ENCODE data around the gene PIP5K1B. TPM values are rescaled to one million over a fixed set of nuclear protein-coding genes. Genes with fewer than 3 reads are reported as not detected.

Gene PIP5K1B
- total RNA-seq, 1 experiment from 2014 or later: 0.20 TPM

DNA sequence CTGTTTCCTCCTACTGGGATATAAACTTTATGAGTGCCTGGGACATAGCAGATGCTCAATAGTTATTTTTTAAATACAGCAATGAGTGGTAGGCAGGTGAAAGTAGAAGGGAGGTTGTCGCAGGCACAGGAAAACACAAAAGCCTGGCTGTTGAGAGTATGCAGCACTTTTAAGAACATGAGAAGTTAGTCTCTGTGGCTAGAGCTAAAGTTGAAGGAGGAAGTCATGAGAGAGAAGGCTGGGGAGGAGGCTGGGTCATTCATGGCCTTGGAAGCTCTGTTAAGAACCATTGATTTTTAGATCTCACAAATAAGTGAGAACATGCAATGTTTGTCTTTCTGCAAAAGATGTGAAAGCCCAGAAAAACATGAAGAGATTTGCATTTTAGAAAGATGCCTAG lies 182.2 kb downstream of the PIP5K1B start:
- H3K4me2 ChIP-seq (ENCODE audit: low read length): no peak overlapping the region
- H3K4me1 ChIP-seq (ENCODE audit: control insufficient read depth in 1 of 2, insufficient read depth in 2 of 2, low read length in 2 of 2): no peaks in the 10 kb centered on the region
- intact Hi-C loops (cut with micrococcal nuclease): no loop called here
- ChIA-PET CTCF (no interaction called here), POLR2A (no interaction called here), RAD21 (ENCODE audit: low non-redundant PET in 1 of 2, low total read pairs in 2 of 2, uncharacterized antibody in 2 of 2, unreplicated experiment in 2 of 2) (no interaction called here)
- H4K20me1 ChIP-seq (ENCODE audit: insufficient read depth): no peaks in the 10 kb centered on the region
- H3K4me3 ChIP-seq (replicated peaks in 1 of 2; ENCODE audit: low read depth in 1 of 2, low read length in 2 of 2): no peak overlapping the region
- H3K9me2 ChIP-seq (ENCODE audit: insufficient read depth): no peaks in the 10 kb centered on the region
- H3K79me2 ChIP-seq (ENCODE audit: insufficient read depth, low read length): no peaks in the 10 kb centered on the region
- H3K27me3 ChIP-seq (ENCODE audit: insufficient read depth, low read length): peaks cover 37% of the 10 kb centered on the region
- DNase-seq (ENCODE audit: low read depth, low spot score): no peak
- H3K9ac ChIP-seq (ENCODE audit: low read length): no peak overlapping the region
- H3K9me3 ChIP-seq (ENCODE audit: control insufficient read depth in 1 of 2, insufficient read depth in 1 of 2, low read depth in 1 of 2, low read length in 2 of 2): no peaks in the 10 kb centered on the region
- no peak for TF ChIP-seq FOSL1 (IDR thresholded peaks at IDR 0.05; ENCODE audit: low read depth)
- TF ChIP-seq ELF1 (IDR thresholded peaks at IDR 0.05; ENCODE audit: borderline replicate concordance, low read depth): no peak
- TF ChIP-seq JUND (IDR thresholded peaks at IDR 0.05): no peak
- TF ChIP-seq EGR1 (IDR thresholded peaks at IDR 0.05; ENCODE audit: low read depth): no peak
- no peak for TF ChIP-seq CBX3 (IDR thresholded peaks at IDR 0.05; ENCODE audit: low read depth)
- no peak for TF ChIP-seq CEBPB (IDR thresholded peaks at IDR 0.05; ENCODE audit: low read depth)
- TF ChIP-seq, protein P1, sequence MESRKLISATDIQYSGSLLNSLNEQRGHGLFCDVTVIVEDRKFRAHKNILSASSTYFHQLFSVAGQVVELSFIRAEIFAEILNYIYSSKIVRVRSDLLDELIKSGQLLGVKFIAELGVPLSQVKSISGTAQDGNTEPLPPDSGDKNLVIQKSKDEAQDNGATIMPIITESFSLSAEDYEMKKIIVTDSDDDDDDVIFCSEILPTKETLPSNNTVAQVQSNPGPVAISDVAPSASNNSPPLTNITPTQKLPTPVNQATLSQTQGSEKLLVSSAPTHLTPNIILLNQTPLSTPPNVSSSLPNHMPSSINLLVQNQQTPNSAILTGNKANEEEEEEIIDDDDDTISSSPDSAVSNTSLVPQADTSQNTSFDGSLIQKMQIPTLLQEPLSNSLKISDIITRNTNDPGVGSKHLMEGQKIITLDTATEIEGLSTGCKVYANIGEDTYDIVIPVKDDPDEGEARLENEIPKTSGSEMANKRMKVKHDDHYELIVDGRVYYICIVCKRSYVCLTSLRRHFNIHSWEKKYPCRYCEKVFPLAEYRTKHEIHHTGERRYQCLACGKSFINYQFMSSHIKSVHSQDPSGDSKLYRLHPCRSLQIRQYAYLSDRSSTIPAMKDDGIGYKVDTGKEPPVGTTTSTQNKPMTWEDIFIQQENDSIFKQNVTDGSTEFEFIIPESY (IDR thresholded peaks at IDR 0.05; ENCODE audit: extremely low read depth, insufficient replicate concordance, low read length): no peak
- TF ChIP-seq, protein P2, sequence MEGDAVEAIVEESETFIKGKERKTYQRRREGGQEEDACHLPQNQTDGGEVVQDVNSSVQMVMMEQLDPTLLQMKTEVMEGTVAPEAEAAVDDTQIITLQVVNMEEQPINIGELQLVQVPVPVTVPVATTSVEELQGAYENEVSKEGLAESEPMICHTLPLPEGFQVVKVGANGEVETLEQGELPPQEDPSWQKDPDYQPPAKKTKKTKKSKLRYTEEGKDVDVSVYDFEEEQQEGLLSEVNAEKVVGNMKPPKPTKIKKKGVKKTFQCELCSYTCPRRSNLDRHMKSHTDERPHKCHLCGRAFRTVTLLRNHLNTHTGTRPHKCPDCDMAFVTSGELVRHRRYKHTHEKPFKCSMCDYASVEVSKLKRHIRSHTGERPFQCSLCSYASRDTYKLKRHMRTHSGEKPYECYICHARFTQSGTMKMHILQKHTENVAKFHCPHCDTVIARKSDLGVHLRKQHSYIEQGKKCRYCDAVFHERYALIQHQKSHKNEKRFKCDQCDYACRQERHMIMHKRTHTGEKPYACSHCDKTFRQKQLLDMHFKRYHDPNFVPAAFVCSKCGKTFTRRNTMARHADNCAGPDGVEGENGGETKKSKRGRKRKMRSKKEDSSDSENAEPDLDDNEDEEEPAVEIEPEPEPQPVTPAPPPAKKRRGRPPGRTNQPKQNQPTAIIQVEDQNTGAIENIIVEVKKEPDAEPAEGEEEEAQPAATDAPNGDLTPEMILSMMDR (IDR thresholded peaks at IDR 0.05 in 2 of 3, conservative IDR thresholded peaks at IDR 0.05 in 1 of 3; ENCODE audit: borderline replicate concordance in 1 of 3, insufficient read depth in 1 of 3, low read depth in 2 of 3, low read length in 2 of 3): no peak
- no peak for TF ChIP-seq ZNF274 (IDR thresholded peaks at IDR 0.05; ENCODE audit: low read depth, low read length)
- no peak for TF ChIP-seq YY1 (IDR thresholded peaks at IDR 0.05; ENCODE audit: extremely low read depth, insufficient replicate concordance, low read depth, low read length)
- TF ChIP-seq, protein P3, sequence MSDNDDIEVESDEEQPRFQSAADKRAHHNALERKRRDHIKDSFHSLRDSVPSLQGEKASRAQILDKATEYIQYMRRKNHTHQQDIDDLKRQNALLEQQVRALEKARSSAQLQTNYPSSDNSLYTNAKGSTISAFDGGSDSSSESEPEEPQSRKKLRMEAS (IDR thresholded peaks at IDR 0.05): no peak
- TF ChIP-seq EZH2 (IDR thresholded peaks at IDR 0.05): no peak
- no peak for TF ChIP-seq POLR2A (IDR thresholded peaks at IDR 0.05; ENCODE audit: borderline replicate concordance, extremely low read depth, insufficient read depth, insufficient read length)
- TF ChIP-seq TCF7L2 (IDR thresholded peaks at IDR 0.05; ENCODE audit: borderline replicate concordance, extremely low read depth, insufficient read depth, insufficient read length): no peak
- TF ChIP-seq, protein P4, sequence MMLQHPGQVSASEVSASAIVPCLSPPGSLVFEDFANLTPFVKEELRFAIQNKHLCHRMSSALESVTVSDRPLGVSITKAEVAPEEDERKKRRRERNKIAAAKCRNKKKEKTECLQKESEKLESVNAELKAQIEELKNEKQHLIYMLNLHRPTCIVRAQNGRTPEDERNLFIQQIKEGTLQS (IDR thresholded peaks at IDR 0.05): no peak
- H3K27ac ChIP-seq (ENCODE audit: low read depth, low read length): no peak overlapping the region
- BruUV-seq (replicated peaks): no TSS peak
- no peak for ATAC-seq
- no peak overlapping the region for H2AFZ ChIP-seq (ENCODE audit: low read depth, low read length, poor library complexity, severe bottlenecking)
- no peaks in the 10 kb centered on the region for H3K36me3 ChIP-seq (ENCODE audit: control insufficient read depth in 1 of 2, insufficient read depth in 2 of 2, low read length in 2 of 2)

All from HCT116 (cell line).